Measurements from ENCODE around the gene EIF5.

Gene EIF5

GRCh38 chr14:103308717-103309616, 25.1 kb upstream of the EIF5 start:
- in situ Hi-C loops (cut with HindIII; ENCODE audit: low sequenced_read_pairs): no loop called here

GRCh38 chr14:103310576-103311095, 23.4 kb upstream of the EIF5 start:
- in situ Hi-C loops (cut with HindIII; ENCODE audit: low sequenced_read_pairs): no loop called here

GRCh38 chr14:103311171-103311997, 22.7 kb upstream of the EIF5 start:
- in situ Hi-C loops (cut with HindIII; ENCODE audit: low sequenced_read_pairs): no loop called here

GRCh38 chr14:103312006-103312635, 21.9 kb upstream of the EIF5 start:
- in situ Hi-C loops (cut with HindIII; ENCODE audit: low sequenced_read_pairs): no loop called here

- in situ Hi-C loops (cut with HindIII; ENCODE audit: low sequenced_read_pairs): no loop called here
Measured at GRCh38 chr14:103313704-103314103, 20.3 kb upstream of the EIF5 start.

GRCh38 chr14:103314496-103315277, 19.4 kb upstream of the EIF5 start:
- in situ Hi-C loops (cut with HindIII; ENCODE audit: low sequenced_read_pairs): no loop called here

- in situ Hi-C loops (cut with HindIII; ENCODE audit: low sequenced_read_pairs): no loop called here
Measured at GRCh38 chr14:103315351-103315911, 18.6 kb upstream of the EIF5 start.

- in situ Hi-C loops (cut with HindIII; ENCODE audit: low sequenced_read_pairs): no loop called here
Measured at GRCh38 chr14:103315941-103316340, 18.1 kb upstream of the EIF5 start.

- in situ Hi-C loops (cut with HindIII; ENCODE audit: low sequenced_read_pairs): no loop called here
Measured at GRCh38 chr14:103316721-103317121, 17.3 kb upstream of the EIF5 start.

GRCh38 chr14:103317251-103317650, 16.8 kb upstream of the EIF5 start:
- in situ Hi-C loops (cut with HindIII; ENCODE audit: low sequenced_read_pairs): no loop called here

- in situ Hi-C loops (cut with HindIII; ENCODE audit: low sequenced_read_pairs): no loop called here
Measured at GRCh38 chr14:103317976-103318580, 16.0 kb upstream of the EIF5 start.

- in situ Hi-C loops (cut with HindIII; ENCODE audit: low sequenced_read_pairs): no loop called here
Measured at GRCh38 chr14:103318750-103319419, 15.2 kb upstream of the EIF5 start.

GRCh38 chr14:103319422-103319821, 14.6 kb upstream of the EIF5 start:
- in situ Hi-C loops (cut with HindIII; ENCODE audit: low sequenced_read_pairs): no loop called here

GRCh38 chr14:103326078-103326477, 8.0 kb upstream of the EIF5 start:
- in situ Hi-C loops (cut with HindIII; ENCODE audit: low sequenced_read_pairs): no loop called here

- in situ Hi-C loops (cut with HindIII; ENCODE audit: low sequenced_read_pairs): no loop called here
Measured at GRCh38 chr14:103328941-103329340, 5.1 kb upstream of the EIF5 start.

- in situ Hi-C loops (cut with HindIII; ENCODE audit: low sequenced_read_pairs): no loop called here
Measured at GRCh38 chr14:103329401-103330347, 4.4 kb upstream of the EIF5 start.

GRCh38 chr14:103330536-103330935, 3.5 kb upstream of the EIF5 start:
- in situ Hi-C loops (cut with HindIII; ENCODE audit: low sequenced_read_pairs): no loop called here
